ENCODE data around the gene C3.

C3 gene

DNA sequence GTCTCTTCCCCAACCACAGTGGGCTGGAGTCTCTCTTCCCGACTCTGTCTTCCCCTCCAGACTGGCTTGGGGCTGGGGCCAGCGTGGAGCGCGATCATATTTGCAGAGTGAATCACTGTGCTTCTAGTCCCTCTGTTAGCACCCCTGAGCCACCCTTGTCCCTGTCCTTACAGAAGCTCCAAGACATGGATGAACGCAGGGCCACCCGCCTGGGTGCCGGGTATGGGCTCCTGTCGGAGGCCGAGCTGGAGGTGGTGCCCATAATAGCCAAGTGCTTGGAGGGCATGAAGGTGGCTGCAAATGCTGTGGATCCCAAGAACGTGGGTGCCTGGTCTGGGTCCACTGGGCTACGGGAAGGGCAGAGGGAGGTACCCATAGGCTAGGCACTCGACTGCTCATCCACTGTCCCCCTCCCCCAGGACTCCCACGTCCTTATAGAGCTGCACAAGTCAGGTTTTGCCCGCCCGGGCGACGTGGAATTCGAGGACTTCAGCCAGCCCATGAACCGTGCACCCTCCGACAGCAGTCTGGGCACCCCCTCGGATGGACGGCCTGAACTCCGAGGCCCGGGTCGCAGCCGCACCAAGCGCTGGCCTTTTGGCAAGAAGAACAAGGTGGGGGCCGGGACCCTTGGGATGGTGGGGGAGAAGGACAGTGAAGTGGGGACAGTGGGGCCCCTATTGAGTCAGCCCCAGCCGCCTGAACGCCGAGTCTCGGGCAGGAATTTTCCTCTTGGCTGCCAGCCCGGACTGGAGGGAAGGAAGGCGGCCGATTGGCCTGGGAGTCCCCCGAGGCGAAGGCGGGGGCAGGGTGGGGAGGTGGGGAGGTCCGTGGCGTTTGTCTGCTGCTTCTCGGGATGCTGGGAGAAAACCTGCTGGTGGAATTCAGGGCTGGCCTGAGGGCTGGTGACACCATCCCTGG lies 24.2 kb upstream of the C3 start:
- DNase-seq (ENCODE audit: low spot score): no peak

DNA sequence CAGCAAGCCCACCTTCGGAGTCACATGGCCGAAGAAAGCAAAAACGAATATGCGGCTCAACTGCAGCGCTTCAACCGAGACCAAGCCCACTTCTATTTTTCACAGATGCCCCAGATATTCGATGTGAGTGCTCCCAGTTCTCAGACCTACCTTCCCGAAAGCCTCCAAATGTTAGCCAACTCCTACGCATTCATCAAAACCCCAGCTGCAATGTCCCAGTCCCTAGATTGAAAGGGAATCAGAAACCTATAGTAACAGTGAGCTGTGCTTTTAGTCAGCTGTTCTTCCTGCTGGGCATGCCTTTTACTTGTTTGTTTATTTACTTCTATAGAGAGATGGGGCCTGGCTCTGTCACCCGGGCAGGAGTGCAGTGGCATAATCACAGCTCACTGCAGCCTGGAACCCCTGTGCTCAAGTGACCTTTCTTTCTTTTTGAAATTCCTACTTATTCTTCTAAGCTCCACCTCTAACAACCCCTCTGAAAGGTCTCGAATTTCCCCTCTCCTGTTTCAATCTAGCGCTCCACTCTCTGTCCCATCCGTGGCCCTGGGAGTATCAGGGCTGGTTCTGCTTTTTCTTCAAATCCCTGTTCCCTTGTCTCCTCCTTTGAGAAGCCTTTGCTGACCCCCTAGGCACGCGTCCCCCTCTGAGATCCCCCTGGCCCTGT lies 23.4 kb upstream of the C3 start:
- no peak for DNase-seq (ENCODE audit: low spot score)

DNA sequence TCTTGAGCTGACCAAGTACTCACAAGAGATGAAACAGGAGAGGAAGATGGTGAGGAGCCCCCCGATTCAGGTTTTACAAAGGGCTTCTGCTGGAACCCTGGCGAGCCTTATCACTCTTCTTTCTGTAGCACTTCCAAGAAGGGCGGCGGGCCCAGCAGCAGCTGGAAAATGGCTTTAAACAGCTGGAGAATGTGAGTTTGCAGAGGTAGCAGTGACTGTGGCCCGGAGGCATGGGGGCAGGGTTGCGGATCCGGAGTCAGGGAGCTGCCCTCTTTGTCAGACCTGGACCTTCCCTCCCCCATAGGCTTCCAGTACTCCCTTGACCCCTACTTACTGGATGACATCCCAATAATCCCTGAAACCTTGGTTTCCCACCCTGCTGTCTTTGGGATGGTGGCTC lies 22.6 kb upstream of the C3 start:
- DNase-seq (ENCODE audit: low spot score): no peak

DNA sequence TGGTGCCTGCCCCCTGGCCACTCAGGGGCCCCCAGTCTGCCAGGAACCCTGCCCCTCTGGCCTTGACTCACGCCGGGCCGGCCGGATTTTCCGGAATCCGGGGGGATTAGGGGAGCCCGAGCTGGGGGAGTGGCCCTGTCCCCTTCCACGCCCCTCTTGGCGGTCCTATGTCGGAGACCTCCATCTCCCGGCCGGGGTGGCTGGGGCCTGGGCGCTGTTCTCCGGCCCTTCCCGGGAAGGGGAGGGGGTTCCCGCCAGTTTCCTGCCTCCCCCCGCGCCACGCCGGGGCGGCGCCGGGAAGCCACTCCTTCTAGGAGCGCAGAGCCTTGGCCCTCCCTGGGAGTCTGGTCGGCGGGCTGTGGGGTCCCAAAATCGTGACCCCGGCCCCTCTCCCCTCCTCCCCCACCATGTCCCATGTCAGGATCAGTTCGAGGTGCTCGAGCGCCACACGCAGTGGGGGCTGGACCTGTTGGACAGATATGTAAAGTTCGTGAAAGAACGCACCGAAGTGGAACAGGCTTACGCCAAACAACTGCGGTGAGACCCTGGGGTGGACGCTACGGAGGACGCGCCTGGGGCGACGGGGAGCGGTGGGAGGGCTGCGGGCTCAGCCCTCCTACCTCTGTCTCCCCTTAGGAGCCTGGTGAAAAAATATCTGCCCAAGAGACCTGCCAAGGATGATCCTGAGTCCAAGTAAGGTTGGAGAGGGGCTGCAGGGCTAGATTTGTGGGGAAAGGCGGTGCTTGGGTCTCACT lies 20.3 kb upstream of the C3 start:
- no peak for DNase-seq (ENCODE audit: low spot score)

DNA sequence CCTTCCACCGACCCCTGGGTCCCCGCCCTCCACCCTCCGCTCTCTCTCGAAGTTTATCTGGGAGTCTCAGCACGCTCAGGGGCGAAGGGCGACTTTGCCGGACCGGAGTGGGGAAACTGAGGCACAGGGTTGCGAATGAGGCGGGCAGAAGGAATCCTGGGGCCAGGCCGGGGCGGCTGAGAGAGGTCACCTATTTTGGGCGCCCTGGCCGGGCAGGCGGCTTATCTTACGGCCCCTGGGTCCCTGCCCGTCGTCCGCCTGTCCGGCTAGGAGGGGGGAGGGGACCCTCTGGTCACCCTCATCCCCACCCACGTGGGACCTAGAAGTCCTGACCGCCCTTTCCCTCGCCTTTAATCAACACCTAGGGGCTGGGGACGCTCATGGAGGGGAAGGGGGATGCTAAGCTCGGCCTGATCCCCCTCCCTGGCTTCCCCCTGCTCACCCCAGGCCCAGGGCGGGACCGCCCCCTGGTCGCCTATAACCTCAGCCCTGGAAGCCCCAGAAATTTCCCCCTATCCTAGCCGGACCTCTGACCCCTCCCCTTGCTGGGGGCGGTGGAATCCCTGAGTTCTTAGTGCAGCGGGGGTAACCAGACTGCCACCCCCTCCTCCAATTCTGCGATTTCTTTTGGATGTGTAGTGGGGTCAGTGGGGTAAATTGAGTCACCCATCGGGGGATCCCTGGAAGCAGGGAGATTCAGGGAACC lies 19.6 kb upstream of the C3 start:
- DNase-seq (ENCODE audit: low spot score): no peak

DNA sequence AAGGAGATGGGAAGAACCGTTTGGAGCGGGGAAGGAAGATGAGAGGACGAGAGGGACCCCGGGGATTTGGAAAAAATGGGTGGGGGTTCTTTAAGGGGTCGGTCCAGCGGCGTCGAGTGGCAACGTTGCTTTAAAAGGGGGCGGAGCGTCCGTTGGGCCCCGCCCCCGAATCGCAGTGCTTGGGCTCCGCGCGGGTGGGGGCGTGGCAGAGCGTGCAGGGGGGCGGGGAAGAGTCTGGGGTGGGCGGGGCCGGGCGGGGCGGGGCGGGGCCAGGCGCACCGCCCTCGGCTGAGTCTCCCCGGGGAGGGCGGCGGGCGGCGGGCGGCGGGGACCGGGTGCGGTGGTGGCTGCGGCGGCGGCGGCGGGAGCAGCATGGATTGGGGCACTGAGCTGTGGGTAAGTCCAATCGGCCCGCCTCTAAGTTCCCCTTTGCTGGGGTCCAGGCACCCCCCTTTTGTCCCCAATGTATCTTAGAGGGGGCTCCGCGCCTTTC lies 19.0 kb upstream of the C3 start, which contains the start of gene TRIP10:
TRIP10 (plus strand) TSS at position 291 of the 493 bp plus-strand sequence; CDS start at position 373, 82 bp downstream.
- DNase-seq (ENCODE audit: low spot score): peak; percentile 84

DNA sequence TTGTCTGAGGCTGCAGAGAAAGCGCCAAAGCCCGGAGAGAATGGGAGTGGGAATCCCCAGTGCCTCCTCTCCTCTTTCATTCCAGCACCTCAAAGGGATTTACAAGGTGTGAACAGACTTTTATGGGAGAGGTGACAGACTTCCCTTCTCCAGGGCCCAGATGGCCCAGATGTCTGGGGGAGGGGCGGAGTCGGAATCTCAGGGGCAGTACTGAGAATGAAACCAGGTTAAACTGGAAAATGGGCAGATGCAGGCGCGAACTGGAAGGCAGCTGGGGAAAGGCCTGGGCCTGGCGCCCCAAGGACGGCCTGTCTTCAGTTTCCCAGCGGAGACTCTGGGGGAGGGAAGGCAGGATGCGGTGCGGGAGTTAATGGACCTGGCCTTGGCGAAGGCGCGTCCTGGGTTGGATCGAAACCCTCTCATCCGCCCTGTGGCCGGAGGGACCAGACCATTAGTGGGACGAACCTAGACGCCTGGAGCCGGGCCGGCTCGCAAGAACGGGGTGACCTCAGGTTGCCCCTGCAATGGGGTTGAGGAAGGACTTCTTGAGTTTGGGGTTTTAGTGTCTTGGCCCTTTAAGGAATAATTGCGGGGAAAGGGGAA lies 18.4 kb upstream of the C3 start:
- peak; percentile 14 for DNase-seq (ENCODE audit: low spot score)

DNA sequence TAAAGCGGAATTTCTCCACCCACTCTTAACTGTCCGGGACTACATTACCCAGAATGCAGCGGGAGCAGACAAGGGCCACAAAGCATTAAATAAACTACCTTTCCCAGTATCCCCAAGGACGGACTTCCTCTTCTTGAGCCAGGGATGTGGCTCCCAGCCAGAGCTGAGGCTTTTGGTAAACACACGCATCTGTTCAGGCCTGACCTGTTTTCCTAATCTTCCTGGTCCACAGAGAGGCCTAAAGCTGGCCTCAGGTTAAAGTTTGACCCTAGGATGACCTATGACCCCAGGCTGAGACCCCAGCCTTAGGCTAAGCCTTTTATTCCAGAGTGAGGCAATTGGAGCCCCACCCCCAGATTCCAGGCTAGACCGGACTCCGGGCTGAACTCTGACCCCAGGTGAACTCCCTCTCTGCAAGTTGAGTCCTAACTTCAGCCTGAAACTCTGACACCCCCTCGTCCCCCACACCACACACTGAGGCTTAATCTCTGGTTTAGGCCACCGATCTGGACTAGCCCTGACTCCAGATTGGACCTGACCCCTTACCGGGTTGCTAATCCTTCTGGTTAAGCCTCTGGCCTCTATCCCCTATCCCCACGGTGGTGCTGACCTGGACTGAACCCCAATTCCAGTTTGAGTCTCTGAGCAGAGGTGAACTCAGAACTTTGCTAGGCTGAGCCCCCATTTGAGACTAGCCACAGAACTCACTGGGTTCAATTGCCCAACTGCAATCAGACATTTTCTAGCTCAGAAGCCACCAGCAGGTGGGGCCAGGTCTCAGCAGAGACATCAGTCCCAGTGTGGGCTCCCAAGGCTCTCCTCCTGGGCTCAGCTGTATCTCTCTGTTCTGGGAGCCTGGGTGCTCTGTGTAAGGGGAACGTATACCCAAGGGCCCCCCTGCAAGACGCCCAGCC lies 17.7 kb upstream of the C3 start:
- peak; percentile 84 for DNase-seq (ENCODE audit: low spot score)

DNA sequence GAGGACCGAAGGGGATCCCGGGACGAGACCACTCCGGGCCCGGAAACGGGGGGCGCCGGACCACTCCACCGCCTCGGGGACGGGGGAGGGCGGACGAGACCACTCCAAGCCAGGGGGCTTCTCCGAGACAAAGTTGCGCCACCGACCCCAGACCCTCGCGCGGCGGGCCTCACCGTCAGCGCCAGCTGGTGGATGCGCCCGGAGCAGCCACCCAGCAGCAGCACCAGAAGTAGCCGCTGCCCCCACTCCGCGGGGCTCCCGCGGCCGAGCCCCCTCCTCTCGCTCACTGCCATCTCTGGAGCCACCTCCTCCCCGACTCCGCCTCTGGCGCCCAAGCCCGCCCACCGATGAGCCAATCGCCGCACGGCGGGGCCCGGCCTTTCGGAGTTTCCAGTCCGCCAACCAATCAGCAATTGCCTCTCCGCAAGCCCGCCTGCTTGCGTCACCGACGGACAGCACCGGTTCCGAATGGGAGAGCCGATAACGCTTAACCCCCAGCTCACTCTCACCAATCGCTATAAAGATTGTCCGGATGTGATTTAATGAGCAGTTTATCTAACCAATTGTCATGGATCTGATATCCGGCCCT lies 16.9 kb upstream of the C3 start, which contains the start of gene GPR108:
GPR108 (minus strand) TSS at position 297 of the 589 bp plus-strand sequence; CDS start at position 293, 4 bp downstream.
- peak; percentile 100 for DNase-seq (ENCODE audit: low spot score)

DNA sequence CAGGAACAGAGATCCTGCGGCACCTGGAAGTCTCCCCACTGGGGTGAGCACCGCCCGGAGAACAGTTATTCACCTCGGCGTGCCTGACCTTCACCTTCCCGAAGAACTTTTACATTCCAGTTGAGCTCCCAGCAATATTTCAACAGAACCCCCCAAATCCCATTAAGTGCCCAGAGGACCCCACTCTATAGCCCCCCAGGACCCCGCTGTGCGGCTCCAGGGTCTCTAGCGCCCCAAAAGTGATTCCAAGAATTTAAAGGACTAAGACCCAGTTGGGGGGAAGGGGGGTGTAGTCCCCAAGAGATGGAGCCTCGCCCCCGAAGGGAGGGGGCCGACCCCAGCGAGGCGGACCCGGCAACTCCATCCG lies 16.4 kb upstream of the C3 start:
- no peak for DNase-seq (ENCODE audit: low spot score)

DNA sequence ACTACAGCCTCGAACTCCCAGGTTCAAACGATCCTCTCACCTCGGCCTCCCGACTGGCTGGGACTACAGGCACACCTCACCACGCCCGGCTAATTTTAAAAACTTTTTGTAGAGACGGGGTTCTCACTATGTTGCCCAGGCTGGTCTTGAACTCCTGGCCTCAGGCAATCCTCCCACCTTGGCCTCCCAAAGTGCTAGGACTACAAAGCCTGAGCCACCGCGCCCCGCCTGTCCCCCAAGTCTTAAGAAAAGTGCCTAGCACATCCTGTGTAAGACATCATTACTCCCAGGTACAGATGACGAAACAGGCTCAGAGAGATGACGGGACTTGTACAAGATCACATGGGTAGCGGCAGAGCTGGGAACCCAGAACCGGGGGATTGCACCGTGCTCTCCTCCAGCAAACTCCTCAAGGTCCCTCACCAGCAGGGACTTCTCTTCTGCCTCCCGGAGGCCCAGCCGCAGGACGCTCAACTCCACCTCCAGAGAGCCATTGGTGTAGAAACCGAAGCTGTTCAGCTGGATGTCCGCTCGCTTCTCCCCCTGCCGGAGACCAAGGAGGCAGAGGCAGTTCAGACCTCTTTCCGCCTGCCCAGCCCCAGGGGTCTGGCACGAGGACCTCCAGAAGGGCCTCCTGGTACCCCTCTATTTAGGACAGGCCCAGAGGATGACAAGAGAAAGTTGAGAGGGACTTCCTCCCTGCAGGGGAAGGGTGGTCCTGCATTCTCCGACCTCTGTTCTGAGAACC lies 15.9 kb upstream of the C3 start:
- DNase-seq (ENCODE audit: low spot score): peak; percentile 71

DNA sequence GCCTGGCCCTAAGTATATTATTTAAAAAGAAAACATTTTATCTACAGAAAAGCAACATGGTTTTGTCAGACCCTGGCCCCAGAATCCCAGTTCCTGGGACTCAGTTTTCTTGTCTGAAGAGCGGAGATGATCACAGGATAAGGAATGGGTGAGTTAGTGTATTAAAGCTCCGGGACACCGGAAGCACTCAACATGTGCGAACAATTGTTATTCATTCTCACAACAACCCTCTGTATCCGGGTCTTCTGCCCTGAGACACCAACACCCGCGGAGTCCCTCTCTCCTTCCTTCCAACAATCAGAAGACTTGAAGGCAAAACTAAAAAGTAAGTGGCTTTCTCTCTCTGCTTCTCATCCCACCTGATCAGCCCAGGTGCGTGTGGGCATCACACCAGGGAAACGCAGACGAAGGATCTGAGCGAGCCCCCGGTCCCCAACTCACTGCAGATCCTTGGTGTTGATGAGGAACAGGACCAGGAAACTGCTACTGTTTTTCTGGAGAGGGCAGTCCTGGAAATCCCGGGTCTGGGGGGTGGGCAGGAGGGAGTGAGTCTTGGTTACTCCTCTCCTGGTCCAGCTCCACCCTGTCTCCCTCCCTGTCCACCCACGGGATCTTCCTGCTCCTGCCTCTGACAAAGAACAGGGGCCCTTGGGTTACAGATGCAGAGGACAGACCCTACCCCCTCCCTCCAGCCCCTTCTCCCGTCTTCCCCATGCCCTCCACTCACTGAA lies 14.9 kb upstream of the C3 start:
- DNase-seq (ENCODE audit: low spot score): no peak

DNA sequence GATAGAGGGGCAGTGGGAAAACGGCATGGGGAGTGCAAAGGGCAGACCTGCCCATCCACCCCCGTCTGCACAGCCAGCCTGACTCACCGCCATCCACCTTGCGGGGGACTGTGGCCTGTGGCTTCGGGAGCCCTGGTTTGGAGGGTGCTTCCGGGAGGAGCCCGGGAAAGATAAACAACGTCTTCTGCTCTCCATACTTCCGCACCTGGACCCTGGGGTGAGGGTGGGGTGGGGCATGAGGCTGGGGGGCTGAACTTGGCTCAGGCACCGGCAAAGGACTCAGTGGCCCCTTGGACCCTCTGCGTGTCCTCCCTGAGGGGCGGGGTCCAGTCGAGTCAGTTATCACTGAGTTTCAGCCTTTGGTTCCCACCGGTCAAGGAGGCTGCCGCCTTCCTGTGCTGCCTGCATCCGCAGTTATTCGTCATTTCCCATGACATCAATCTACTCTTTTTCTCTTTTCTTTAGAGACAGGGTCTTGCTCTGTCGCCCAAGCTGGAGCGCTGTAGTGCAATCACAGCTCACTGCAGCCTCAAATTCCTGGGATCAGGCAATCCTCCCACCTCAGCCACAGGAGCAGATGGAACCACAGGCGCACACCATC lies 13.7 kb upstream of the C3 start:
- no peak for DNase-seq (ENCODE audit: low spot score)

DNA sequence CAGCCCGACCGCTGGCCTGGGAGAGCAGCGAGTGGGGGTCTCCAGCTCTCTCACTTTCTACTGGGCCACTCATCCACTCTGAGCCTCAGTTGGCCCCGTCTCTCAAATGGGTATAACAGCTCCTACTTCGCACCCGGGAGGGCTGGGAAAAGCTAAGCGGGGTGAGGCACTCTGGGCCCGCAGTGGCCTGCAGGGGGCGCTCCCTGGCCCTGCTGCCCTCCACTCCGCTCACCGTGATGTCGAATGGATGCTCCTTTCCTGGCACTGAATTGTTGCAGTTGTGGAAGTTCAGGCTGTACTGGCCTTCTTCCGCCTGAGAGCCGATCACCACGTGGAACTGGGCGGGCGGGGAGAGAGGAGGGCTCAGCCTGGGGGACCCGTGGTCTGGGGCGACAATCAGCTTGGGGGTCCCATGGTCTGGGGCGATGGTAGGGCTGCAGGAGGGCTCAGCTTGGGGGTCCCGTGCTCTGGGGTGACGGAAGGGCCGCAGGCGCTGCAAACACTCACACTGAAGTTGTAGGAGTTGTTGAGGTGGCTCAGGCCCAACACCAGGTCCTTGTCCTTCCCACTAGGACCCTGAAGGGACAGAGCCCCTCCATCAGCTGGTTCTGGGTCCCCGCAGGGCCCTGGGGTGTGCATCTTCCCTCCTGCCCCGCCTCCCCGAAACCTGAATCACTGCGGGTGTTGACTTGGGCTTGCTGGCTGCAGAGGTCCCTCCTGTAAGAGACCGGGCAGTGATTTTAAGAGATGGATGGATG lies 13.1 kb upstream of the C3 start:
- no peak for DNase-seq (ENCODE audit: low spot score)

DNA sequence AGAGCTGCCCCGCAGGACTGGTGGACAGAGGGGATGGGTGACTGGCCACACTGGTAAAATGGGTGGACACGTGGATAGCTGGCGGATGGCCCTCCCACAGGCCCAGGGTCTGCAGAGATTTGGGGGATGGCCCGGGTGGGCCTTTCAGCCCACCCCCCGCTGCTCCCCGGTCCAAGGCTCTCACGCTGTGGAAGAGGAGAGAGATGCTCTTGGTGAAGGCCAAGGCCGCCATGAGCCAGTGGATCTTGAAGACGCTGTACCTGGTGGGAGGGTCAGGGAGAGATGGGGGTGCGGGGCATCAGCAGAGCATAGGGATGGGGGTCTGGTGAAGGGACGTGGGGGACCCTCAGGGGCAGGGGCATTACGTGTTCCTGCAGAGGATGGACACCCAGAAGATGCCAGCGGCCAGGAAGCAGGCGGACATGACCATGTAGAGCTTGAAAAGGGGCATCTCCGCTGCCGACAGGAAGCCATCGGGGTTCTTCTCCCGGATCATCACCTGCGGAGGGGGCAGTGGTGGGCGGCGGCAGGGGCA lies 12.4 kb upstream of the C3 start:
- DNase-seq (ENCODE audit: low spot score): no peak

DNA sequence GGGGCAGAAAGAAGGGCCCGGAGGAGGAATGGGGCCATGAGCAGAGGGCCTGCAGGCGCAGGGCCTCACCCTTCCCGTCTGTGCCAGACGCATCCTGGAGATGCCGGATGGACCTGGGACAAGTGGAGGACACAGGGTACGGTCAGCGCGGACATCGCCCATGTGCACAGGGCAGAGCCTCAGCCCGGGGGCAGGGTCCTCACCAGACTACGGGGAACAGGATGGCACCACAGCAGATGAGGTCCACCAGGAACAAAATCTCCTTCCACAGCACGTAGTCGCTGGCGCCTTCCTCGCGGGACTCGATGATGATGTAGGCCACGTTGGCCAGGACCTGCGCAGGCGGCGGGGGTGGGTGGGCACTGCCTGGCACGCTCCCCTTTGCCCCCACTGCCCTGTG lies 11.4 kb upstream of the C3 start:
- DNase-seq (ENCODE audit: low spot score): no peak
